Stimulated activated CD4-positive, alpha-beta T cell treated with anti-CD3 and anti-CD28 coated beads, Interleukin-2, amount 100 ng/mL, for 48 hours (primary cell): ENCODE data around the gene CADM2.
"Not testable (repeated sequence)": the region's sequence is repeated elsewhere in the genome, so short reads cannot be mapped to it uniquely, and the experiment has no call there.

Experiments used
- DNase-seq, 2 donors: peaks; one replicate each; pipeline ENCODE4 v3.0.0-alpha.2; 2020

CADM2 gene

DNA sequence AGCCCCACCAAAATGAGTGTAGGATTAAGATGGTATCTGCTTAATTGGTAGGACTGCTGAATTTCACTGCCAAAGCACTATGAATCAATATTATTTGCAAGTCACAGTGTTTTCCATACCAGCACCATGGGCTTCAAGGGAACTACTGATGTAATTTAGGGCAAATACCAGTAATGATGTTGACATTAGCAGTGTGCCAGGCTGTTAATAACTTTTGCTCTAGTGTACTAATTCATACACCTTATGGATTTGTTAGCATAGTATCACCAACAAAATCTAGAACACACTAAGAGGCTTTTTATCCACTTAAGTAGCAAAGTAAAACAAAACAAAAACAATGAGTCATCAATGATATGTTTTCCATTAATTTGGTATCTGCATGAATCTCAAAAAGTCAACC lies 888.2 kb downstream of the CADM2 start:
- no peak for DNase-seq

DNA sequence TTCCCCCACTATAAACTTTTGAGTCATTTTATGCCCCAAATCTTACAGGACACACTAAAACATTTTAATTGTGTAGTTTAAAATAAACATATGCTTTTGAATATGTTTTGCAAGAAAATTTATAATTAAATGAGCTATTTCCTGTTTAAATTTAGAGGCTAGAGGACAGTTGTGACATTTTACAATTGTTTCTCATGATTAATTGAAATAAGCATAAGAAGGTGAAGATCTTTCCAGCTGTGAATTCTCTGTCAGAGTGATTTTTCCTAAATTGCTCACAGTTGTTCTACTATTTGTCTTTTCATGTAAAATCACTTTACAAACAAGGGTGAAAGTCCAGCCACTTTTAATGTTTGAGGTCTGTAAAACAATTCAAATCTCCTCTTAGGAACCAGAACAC lies 892.3 kb downstream of the CADM2 start:
- DNase-seq: no peak

GRCh38 chr3:85853805-85854204 lies 895.0 kb downstream of the CADM2 start:
- no peak for DNase-seq

GRCh38 chr3:85862893-85863455 lies 904.2 kb downstream of the CADM2 start:
- no peak for DNase-seq

GRCh38 chr3:85864896-85865295 lies 906.1 kb downstream of the CADM2 start:
- no peak for DNase-seq

DNA sequence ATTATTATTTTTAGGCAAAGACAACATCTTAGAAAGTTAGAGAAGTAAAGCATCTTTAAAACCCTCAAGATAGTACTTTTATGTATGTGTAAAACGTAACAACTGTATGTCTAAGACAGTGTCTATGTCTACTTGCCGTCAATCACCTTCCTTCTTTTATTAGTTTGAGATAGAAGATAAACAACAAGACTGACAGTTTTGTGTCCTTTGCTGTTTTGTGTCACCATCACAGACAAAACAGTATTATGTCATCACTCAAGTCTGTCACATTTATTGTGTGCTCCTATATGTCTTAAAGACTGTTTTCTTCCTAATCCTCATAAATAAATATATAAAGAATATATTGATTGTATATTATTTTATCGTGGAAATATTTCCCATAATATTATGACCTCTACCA lies 908.3 kb downstream of the CADM2 start:
- DNase-seq: no peak

DNA sequence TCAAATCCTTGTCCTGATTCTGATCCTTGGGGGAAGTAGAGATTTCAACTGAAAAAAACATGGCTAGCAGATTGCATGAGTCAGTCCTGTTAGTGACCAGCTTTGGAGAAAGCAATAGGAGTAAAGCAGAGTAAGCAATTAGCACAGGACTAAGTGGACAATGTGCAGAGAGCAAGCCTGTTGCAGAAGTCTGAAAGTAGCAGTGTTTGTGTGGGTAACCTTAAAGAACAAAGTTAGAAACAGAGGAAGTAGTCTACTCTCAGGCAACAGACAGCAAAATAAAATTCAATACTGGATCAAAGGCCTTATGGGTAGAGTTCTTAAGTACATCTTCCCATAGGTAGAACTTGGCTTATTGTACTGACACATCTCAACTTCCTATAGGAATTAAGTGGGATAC lies 916.8 kb downstream of the CADM2 start:
- no peak for DNase-seq

DNA sequence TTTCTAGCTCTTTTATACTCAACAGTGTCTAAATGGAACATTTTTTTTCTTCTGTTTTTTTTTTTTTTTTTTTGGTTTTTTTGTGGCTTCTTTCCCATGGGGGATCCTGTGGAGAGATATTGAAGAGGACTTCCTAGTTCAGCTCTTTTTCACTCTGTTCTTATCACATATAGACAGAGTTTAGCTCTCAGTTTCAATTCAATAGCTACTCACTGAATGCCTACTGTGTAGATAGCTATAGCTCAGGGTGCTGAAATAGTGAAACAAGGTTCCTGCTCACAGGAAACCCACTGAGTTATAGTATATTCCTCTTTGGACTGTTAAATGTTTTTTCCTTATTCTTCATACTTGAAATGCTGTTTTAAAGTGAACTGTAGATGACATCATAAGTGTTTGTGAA lies 918.8 kb downstream of the CADM2 start:
- DNase-seq: no peak

GRCh38 chr3:85881833-85882393 lies 923.1 kb downstream of the CADM2 start:
- DNase-seq: no peak

DNA sequence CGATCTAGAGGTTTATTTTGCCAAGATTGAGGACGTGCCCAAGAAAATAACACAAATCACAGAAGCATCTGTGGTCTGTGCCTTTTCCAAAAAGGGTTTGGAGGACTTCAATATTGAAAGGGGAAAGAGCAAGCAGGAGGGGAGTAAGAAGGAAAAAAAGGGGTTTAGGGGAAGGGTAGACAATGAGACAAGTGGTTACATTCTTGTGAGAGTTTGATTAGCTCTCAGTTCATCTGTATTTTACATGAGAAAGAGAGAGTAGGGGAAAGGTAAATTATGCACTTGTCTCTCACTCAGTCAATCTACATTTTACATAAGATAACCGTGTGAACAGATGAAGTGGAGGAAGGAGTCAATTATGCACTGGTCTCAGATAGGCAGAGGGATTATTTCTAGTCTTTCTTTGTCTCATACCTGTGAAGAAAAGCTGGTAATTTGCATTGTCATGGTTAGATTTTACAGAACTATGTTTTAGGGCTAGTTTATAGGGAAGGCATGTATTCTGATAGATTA lies 931.3 kb downstream of the CADM2 start:
- no peak for DNase-seq

DNA sequence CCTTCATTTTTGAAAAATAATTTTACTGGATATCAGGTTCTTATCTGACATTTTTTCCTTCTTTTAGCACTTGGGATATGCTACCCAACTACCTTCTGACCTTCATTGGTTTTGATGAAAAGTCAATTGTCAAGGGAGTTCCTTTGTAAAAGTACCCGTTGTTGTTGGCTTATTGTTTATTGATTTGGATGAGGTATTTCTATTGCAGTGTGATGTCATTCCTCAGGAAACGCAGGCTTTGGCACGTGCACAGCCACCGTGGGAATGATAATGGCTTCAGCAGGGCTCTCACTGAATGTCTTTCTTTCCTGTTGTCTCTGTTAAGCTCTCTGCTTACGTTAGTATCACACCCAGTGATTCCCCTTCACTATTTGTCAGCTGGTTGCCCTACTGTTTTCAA lies 944.6 kb downstream of the CADM2 start:
- no peak for DNase-seq

GRCh38 chr3:85912980-85913379 lies 954.2 kb downstream of the CADM2 start:
- DNase-seq: no peak

DNA sequence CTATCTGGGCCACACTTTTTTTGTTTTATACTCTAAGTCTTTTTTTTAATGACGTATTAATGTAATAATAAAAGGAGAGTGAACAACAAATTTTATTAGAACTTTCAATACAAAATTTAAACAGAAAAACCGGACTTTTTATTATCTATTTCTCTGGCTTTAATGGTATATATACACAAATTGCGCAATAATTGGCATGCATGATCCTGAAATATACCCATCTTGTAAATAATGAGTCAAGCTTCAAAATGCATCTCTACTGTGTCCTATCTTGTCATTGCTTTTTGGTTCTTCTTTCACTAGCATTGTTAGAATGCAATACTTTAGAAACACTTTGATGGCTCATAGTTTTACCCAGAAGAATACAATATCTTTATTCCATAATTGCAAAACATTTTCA lies 963.6 kb downstream of the CADM2 start:
- DNase-seq: no peak

- no peak for DNase-seq
These were observed 971.9 kb downstream of the CADM2 start for GRCh38 chr3:85930718-85931117.

DNA sequence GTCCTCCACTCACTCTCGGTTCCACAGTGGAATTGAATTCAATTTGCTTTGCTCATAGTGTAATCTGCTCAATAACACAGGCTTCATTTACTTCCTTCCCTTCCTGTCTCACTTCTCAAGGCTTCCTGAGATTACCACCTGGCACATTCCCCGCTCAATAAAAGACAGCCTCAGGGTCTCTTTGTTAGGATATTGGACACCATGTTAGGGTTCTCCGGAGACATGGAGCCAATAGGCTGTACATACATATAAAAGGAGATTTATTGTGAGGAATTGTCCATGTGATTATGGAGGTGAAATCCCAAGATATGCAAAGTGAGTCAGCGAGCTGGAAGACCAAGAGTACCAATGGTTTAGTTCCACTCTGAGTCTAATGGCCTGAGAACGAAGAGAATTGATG lies 974.5 kb downstream of the CADM2 start:
- no peak for DNase-seq

GRCh38 chr3:85935171-85935570 lies 976.4 kb downstream of the CADM2 start:
- no peak for DNase-seq

DNA sequence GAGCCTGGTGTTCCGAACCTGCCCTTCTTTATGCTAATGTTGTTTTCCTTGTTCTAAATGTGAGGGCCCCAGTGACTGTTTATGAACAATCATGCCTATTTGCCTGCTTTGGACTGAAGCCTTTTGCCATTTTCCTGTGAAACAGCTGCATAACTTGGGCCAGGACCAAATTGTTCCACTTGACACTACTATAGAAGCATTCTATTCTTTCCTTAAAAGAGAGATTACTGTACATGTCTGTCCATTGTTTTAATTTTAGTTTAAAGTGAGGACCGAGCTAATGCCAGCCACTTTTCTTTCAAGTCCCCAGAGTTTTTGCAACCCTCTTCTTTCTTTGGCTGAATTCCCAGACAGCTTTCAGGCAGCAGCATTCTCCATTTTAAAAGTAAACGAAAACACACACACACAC lies 980.3 kb downstream of the CADM2 start:
- no peak for DNase-seq

DNA sequence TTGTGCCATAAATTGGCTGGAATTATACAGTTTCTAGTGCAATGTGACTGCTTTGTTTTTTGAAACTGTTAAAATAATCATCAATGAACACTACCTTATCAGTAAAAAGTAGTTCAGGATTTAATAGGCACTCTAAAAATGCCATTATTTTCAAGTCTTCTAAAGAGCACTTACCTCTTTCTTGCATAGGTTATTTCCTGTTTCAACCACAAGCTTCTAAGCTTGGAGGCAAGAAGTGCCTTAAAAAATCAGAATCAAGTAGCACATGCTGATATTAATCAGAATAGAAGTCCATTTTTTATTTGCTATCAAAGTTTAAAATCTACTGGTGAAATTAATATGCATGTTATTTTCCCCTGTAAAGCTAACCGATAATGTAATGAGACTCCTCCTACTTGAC lies 991.6 kb downstream of the CADM2 start:
- DNase-seq: no peak

DNA sequence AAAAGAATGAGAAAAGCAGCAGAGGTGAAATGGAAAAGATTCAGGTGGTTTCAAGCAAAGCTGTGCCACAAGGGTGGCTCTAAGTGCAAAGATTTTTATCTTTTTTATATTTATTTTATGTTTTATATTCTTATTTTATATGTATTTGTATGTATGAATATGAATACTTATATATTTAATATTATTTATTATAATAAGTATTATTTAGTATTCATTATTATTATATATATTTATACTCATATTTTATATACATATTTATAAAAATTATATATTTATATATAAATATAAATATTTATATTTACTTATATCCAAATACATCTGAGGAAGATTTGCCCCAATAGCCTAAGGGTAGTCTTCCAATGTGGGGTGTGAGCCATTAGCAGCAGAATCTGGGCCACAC lies 1002.0 kb downstream of the CADM2 start:
- no peak for DNase-seq

DNA sequence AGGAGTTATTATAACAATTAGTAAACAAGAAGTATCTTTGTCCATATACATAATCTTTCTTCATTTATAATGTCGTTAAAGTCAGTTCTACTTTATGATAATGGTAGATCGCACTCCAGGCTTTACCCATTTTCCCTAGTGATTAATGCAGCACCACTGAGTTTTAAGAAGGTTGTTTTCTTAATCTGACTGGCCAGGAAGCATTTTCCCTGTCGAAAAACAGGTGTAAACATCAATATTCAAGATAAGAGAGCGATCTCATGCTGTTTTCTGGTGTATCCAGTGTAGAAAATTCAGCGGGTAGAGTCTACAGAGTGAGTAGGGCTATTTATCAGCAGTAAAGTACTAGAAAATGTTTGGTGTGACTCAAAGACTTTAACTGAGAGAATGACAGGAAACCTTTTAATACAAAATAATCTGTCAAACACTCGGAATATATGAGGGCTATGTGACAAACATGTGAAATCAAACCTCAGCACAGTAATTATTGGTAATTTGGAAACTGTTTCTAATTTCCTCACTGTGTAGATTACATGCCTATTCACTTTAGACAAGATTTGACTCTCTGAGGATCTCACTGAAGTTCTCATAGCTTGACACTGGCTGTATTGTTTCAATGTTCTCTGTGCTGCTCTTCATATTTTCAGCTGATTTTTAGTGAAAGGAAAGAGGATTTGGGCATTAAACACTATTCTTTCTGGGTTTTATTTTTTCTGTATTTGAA lies 1019.0 kb downstream of the CADM2 start:
- DNase-seq: no peak

DNA sequence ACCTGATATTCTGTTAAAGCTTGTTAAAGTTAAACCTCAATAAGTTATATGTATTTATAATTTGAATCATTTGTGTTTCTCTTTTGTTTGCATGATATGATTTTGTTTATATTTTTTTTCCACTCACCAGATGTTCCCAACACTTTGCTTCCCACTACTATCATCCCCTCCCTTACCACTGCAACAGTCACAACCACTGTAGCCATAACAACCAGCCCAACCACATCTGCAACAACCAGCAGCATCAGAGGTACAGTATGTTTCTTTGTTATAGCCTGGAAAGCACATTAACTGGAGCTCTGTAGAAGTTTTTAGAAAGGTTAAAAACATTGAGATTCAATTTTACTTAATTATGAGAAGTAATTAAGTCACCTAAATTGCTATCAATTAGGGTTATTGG lies 1020.2 kb downstream of the CADM2 start:
- no peak for DNase-seq

DNA sequence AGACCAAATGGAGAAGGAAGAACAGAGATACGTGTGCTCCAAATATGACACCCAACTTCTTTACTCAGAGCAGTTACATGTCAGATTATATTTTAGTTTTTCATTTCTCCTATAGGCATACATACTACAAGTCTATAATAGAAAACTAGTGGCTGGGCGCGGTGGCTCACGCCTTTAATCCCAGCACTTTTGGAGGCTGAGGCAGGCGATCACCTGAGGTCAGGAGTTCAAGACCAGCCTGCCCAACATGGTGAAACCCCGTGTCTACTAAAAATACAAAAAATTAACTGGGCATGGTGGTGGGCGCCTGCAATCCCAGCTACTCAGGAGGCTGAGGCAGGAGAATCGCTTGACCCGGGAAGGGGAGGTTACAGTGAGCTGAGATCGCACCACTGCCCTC lies 1030.8 kb downstream of the CADM2 start:
- DNase-seq: not testable (repeated sequence)

- DNase-seq: no peak
These were observed 1070.8 kb downstream of the CADM2 start for GRCh38 chr3:86029590-86029989.

- no peak for DNase-seq
These were observed 1079.1 kb downstream of the CADM2 start for GRCh38 chr3:86037916-86038315.
